CD4-positive, alpha-beta T cell (primary cell): Measurements from ENCODE around the gene CA6. TPM values are rescaled to one million over a fixed set of nuclear protein-coding genes. Genes with fewer than 3 reads are reported as not detected.

Source experiments
- ATAC-seq: fragments of 200-7000 bp; cut with Tn5 transposase; one replicate; pipeline ENCODE4 v1.10.0; 2022; ENCODE audit warnings: mild to moderate bottlenecking; ENCODE audit not compliant: poor library complexity
- CTCF ChIA-PET: fragments of 350-600 bp; sonication (Branson Sonifier 250); formaldehyde crosslinking; loops from one replicate; lab custom pipeline; 2021; ENCODE audit warnings: antibody characterized with exemption, inconsistent platforms; lab: Charles Lee
- POLR2A ChIA-PET: fragments of 350-600 bp; sonication (Branson Sonifier 250); formaldehyde crosslinking; loops from one replicate; lab custom pipeline; 2021; ENCODE audit warnings: antibody characterized with exemption, inconsistent platforms; lab: Charles Lee
- DNase-seq, 14 experiments: peaks; one replicate each; pipeline ENCODE4 v3.0.0-alpha.2; 2013 to 2020; ENCODE audit warnings: mixed read lengths in 2 of 14
- H3K27ac ChIP-seq, 2 donors: one replicate each; pipeline versions ENCODE4 v1.5.1 to v1.7.0; 2013; ENCODE audit warnings: low read length in 2 of 2, low read depth in 1 of 2, mild to moderate bottlenecking in 1 of 2
- H3K27me3 ChIP-seq, 2 experiments: 1 replicate in 1 of 2; 2 replicates in 1 of 2; pipeline versions ENCODE4 v1.6.1 to v1.7.0; 2013; ENCODE audit warnings: low read length in 2 of 2, control low read depth in 1 of 2, mild to moderate bottlenecking in 1 of 2, moderate library complexity in 1 of 2; ENCODE audit not compliant: insufficient read depth in 2 of 2, control insufficient read depth in 1 of 2
- H3K36me3 ChIP-seq: one replicate; pipeline ENCODE4 v1.6.1; 2013; ENCODE audit warnings: low read length, control low read depth; ENCODE audit not compliant: insufficient read depth
- H3K4me1 ChIP-seq: one replicate; pipeline ENCODE4 v1.6.1; 2013; ENCODE audit warnings: low read length, control low read depth; ENCODE audit not compliant: insufficient read depth
- H3K4me3 ChIP-seq: one replicate; pipeline ENCODE4 v1.5.1; 2013; ENCODE audit warnings: mild to moderate bottlenecking, low read length, moderate library complexity
- H3K9me3 ChIP-seq, 2 experiments: 1 replicate in 1 of 2; 2 replicates in 1 of 2; pipeline versions ENCODE4 v1.6.1 to v1.7.0; 2013; ENCODE audit warnings: low read length in 2 of 2, mild to moderate bottlenecking in 2 of 2, control low read depth in 1 of 2, moderate library complexity in 1 of 2; ENCODE audit not compliant: control insufficient read depth in 1 of 2, insufficient read depth in 1 of 2
- H3K27ac Mint-ChIP-seq: one replicate; pipeline ENCODE4 v1.8.0; 2020; ENCODE audit warnings: mixed read lengths
- H3K27me3 Mint-ChIP-seq: one replicate; pipeline ENCODE4 v1.8.0; 2021; ENCODE audit warnings: mixed read lengths
- H3K36me3 Mint-ChIP-seq: one replicate; pipeline ENCODE4 v1.8.0; 2021; ENCODE audit warnings: low read depth, mixed read lengths
- H3K4me1 Mint-ChIP-seq: one replicate; pipeline ENCODE4 v1.8.0; 2021; ENCODE audit warnings: low read depth, mixed read lengths
- H3K4me3 Mint-ChIP-seq: one replicate; pipeline ENCODE4 v1.8.0; 2020; ENCODE audit warnings: mild to moderate bottlenecking, mixed read lengths
- H3K9me3 Mint-ChIP-seq: one replicate; pipeline ENCODE4 v1.8.0; 2020; ENCODE audit warnings: mixed read lengths
- CTCF ChIP-seq: fragments of 200-600 bp; IDR thresholded peaks from one replicate; pipeline ENCODE4 v1.8.0; 2022; ENCODE audit warnings: antibody characterized with exemption, mild to moderate bottlenecking
- intact Hi-C, 2 experiments: fragments of 100-400 bp; cut with DNase I in 1 of 2; cut with micrococcal nuclease in 1 of 2; formaldehyde crosslinking; loops; one replicate each; pipeline versions ENCODE4 v1.15.1 to v1.9.0; 2023 to 2025; cut with DNase I, micrococcal nuclease
- total RNA-seq, 174 experiments: library from RNA in 2 of 174; stranded (reverse) in 2 of 174; gene quantifications; one replicate each; pipeline ENCODE4 v1.2.3 and lab custom pipeline; 2021 to 2026

Gene CA6
- total RNA-seq, 2 experiments from 2014 or later: 0.20 TPM; not detected in 1

- Histone ChIP-seq H3K9me3 (no peaks in the 10 kb centered on the region), H3K27ac (no peak overlapping the region), H3K4me1 (no peaks in the 10 kb centered on the region), H3K27me3 (no peaks in the 10 kb centered on the region), H3K4me3 (no peak overlapping the region), H3K36me3 (no peaks in the 10 kb centered on the region)
- no peaks in the 10 kb centered on the region for H3K4me1 Mint-ChIP-seq
- POLR2A ChIA-PET: no interaction called here
- ATAC-seq (no peak), DNase-seq (no peak)
- intact Hi-C loops: no loop called here
- no peak overlapping the region for H3K27ac Mint-ChIP-seq
- CTCF ChIA-PET: interaction anchor here (0.6 to 3.0 kb wide), 2 partner anchors 10 to 54 kb away, joined by 4 to 9 read pairs; no protein-coding TSS in a partner anchor
- no peak overlapping the region for H3K4me3 Mint-ChIP-seq
- TF ChIP-seq CTCF: no peak
- H3K27me3 Mint-ChIP-seq: peaks cover 3% of the 10 kb centered on the region
- no peaks in the 10 kb centered on the region for H3K9me3 Mint-ChIP-seq
- H3K36me3 Mint-ChIP-seq: no peaks in the 10 kb centered on the region
Measured at GRCh38 chr1:9014475-9015375, 69.1 kb downstream of the CA6 start.

GRCh38 chr1:9016455-9016854 is 70.8 kb downstream of the CA6 start:
- no peak overlapping the region for H3K27ac Mint-ChIP-seq
- no peaks in the 10 kb centered on the region for H3K9me3 Mint-ChIP-seq
- DNase-seq (no peak), ATAC-seq (no peak)
- H3K27me3 Mint-ChIP-seq: peaks cover 3% of the 10 kb centered on the region
- TF ChIP-seq CTCF: no peak
- Histone ChIP-seq H3K4me3 (no peak overlapping the region), H3K9me3 (no peaks in the 10 kb centered on the region), H3K36me3 (no peaks in the 10 kb centered on the region), H3K27me3 (no peaks in the 10 kb centered on the region), H3K4me1 (no peaks in the 10 kb centered on the region), H3K27ac (no peak overlapping the region)
- CTCF ChIA-PET: interaction anchor here (0.7 kb wide), 1 partner anchor 1691 kb away, joined by 3 read pairs; no protein-coding TSS in a partner anchor
- no peak overlapping the region for H3K4me3 Mint-ChIP-seq
- POLR2A ChIA-PET: no interaction called here
- no peaks in the 10 kb centered on the region for H3K36me3 Mint-ChIP-seq
- no peaks in the 10 kb centered on the region for H3K4me1 Mint-ChIP-seq
- intact Hi-C loops: no loop called here

GRCh38 chr1:9018333-9018732 is 72.7 kb downstream of the CA6 start:
- POLR2A ChIA-PET: no interaction called here
- CTCF ChIA-PET: no interaction called here
- H3K4me3 Mint-ChIP-seq: no peak overlapping the region

More at GRCh38 chr1:9018333-9018732, 72.7 kb downstream of the CA6 start:
- Mint-ChIP-seq H3K27me3 (peaks cover 3% of the 10 kb centered on the region), H3K36me3 (no peaks in the 10 kb centered on the region), H3K27ac (no peak overlapping the region), H3K9me3 (no peaks in the 10 kb centered on the region), H3K4me1 (no peaks in the 10 kb centered on the region)
- no peaks in the 10 kb centered on the region for H3K4me1 ChIP-seq
- no peak overlapping the region for H3K27ac ChIP-seq
- H3K27me3 ChIP-seq: no peaks in the 10 kb centered on the region
- intact Hi-C loops: no loop called here
- no peaks in the 10 kb centered on the region for H3K36me3 ChIP-seq
- ATAC-seq (no peak), DNase-seq (no peak)
- H3K9me3 ChIP-seq: no peaks in the 10 kb centered on the region
- TF ChIP-seq CTCF: no peak
- H3K4me3 ChIP-seq: no peak overlapping the region
